ENCODE results near the gene FAM149B1.

GRCh38 chr10:73287441-73287840 lies 119.5 kb downstream of the FAM149B1 start:
- TF ChIP-seq, protein P1, sequence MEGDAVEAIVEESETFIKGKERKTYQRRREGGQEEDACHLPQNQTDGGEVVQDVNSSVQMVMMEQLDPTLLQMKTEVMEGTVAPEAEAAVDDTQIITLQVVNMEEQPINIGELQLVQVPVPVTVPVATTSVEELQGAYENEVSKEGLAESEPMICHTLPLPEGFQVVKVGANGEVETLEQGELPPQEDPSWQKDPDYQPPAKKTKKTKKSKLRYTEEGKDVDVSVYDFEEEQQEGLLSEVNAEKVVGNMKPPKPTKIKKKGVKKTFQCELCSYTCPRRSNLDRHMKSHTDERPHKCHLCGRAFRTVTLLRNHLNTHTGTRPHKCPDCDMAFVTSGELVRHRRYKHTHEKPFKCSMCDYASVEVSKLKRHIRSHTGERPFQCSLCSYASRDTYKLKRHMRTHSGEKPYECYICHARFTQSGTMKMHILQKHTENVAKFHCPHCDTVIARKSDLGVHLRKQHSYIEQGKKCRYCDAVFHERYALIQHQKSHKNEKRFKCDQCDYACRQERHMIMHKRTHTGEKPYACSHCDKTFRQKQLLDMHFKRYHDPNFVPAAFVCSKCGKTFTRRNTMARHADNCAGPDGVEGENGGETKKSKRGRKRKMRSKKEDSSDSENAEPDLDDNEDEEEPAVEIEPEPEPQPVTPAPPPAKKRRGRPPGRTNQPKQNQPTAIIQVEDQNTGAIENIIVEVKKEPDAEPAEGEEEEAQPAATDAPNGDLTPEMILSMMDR (IDR thresholded peaks at IDR 0.05; ENCODE audit: insufficient read depth, low read length, poor library complexity, severe bottlenecking) = no peak
- TF ChIP-seq EZH2phosphoT487 (conservative IDR thresholded peaks at IDR 0.05; ENCODE audit: low read length) = no peak
